HepG2 (cell line): ENCODE measurements around the gene HIGD1C. TPM values are rescaled to one million over a fixed set of nuclear protein-coding genes. Genes with fewer than 3 reads are reported as not detected.

Experiments
- SIN3A ChIP-seq: IDR thresholded peaks from 2 replicates; pipeline ENCODE4 v1.6.1; 2011; ENCODE audit warnings: low read depth, mild to moderate bottlenecking, control low read depth, low read length, borderline replicate concordance
- ZBTB49 ChIP-seq: sonication (generic); formaldehyde crosslinking; IDR thresholded peaks from 2 replicates; pipeline ENCODE4 v1.4.0; 2020; ENCODE audit warnings: missing genetic modification reagents, borderline replicate concordance
- polyA plus RNA-seq, 8 experiments: library from polyadenylated mRNA; depleted of rRNA in 3 of 8; stranded (reverse) in 7 of 8; unstranded in 1 of 8; fragments of >200 nt; fragmentation: Illumina TruSeq in 4 of 8; extraction: Trizol in 4 of 8; gene quantifications; 2 replicates each; pipeline versions ENCODE4 v1.2.1 to v1.2.3, GENCODE V29; 2011 to 2016; ENCODE audit warnings: low read depth in 4 of 8, missing spikeins in 1 of 8, mixed read lengths in 1 of 8; ENCODE audit not compliant: insufficient read depth in 1 of 8
- total RNA-seq, 5 experiments: library from RNA; depleted of rRNA; stranded (reverse); fragments of >200 nt; fragmentation: Illumina TruSeq; extraction: Trizol; gene quantifications; 2 replicates each; pipeline ENCODE4 v1.2.3, GENCODE V29; 2016; ENCODE audit warnings: low read depth in 1 of 5
- TF ChIP-seq, protein P1 (sequence below): sonication (generic); formaldehyde crosslinking; IDR thresholded peaks from 2 replicates; pipeline ENCODE4 v1.4.0; 2020; ENCODE audit warnings: missing genetic modification reagents, borderline replicate concordance
- TF ChIP-seq, protein P2 (sequence below): IDR thresholded peaks from 2 replicates; pipeline ENCODE4 v1.6.1; 2016; ENCODE audit warnings: mild to moderate bottlenecking, missing biosample characterization, missing genetic modification reagents

HIGD1C gene
- total and polyA plus RNA-seq, 2 of the 13 experiments (the other 11 are each of a cell fraction or from before 2014, with no cell fraction given), result not detected

GRCh38 chr12:50934981-50935807, 17.1 kb upstream of the HIGD1C start (continued):
- TF ChIP-seq, protein P1, sequence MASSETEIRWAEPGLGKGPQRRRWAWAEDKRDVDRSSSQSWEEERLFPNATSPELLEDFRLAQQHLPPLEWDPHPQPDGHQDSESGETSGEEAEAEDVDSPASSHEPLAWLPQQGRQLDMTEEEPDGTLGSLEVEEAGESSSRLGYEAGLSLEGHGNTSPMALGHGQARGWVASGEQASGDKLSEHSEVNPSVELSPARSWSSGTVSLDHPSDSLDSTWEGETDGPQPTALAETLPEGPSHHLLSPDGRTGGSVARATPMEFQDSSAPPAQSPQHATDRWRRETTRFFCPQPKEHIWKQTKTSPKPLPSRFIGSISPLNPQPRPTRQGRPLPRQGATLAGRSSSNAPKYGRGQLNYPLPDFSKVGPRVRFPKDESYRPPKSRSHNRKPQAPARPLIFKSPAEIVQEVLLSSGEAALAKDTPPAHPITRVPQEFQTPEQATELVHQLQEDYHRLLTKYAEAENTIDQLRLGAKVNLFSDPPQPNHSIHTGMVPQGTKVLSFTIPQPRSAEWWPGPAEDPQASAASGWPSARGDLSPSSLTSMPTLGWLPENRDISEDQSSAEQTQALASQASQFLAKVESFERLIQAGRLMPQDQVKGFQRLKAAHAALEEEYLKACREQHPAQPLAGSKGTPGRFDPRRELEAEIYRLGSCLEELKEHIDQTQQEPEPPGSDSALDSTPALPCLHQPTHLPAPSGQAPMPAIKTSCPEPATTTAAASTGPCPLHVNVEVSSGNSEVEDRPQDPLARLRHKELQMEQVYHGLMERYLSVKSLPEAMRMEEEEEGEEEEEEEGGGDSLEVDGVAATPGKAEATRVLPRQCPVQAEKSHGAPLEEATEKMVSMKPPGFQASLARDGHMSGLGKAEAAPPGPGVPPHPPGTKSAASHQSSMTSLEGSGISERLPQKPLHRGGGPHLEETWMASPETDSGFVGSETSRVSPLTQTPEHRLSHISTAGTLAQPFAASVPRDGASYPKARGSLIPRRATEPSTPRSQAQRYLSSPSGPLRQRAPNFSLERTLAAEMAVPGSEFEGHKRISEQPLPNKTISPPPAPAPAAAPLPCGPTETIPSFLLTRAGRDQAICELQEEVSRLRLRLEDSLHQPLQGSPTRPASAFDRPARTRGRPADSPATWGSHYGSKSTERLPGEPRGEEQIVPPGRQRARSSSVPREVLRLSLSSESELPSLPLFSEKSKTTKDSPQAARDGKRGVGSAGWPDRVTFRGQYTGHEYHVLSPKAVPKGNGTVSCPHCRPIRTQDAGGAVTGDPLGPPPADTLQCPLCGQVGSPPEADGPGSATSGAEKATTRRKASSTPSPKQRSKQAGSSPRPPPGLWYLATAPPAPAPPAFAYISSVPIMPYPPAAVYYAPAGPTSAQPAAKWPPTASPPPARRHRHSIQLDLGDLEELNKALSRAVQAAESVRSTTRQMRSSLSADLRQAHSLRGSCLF (CRISPR knock-in tag), result no peak
- TF ChIP-seq ZBTB49 (CRISPR knock-in tag) (no peak), SIN3A (no peak)
- TF ChIP-seq, protein P2, sequence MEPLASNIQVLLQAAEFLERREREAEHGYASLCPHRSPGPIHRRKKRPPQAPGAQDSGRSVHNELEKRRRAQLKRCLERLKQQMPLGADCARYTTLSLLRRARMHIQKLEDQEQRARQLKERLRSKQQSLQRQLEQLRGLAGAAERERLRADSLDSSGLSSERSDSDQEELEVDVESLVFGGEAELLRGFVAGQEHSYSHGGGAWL, result no peak
